Testis (tissue), 2 donors: ENCODE measurements around the gene EPB41L1.

Experiments
- POLR2A ChIP-seq: fragments of 450-650 bp; IDR thresholded peaks from one replicate; pipeline ENCODE4 v1.6.1; 2017; ENCODE audit warnings: antibody characterized with exemption, mild to moderate bottlenecking, moderate library complexity
- TF ChIP-seq, protein P1 (sequence below), 3 experiments: fragments of 450-650 bp in 2 of 3; fragments of 200-600 bp in 1 of 3; sonication (generic) in 1 of 3; IDR thresholded peaks; one replicate each; pipeline ENCODE4 v1.5.1; 2016 to 2019; ENCODE audit warnings: antibody characterized with exemption in 3 of 3, mild to moderate bottlenecking in 2 of 3, moderate library complexity in 1 of 3

DNA sequence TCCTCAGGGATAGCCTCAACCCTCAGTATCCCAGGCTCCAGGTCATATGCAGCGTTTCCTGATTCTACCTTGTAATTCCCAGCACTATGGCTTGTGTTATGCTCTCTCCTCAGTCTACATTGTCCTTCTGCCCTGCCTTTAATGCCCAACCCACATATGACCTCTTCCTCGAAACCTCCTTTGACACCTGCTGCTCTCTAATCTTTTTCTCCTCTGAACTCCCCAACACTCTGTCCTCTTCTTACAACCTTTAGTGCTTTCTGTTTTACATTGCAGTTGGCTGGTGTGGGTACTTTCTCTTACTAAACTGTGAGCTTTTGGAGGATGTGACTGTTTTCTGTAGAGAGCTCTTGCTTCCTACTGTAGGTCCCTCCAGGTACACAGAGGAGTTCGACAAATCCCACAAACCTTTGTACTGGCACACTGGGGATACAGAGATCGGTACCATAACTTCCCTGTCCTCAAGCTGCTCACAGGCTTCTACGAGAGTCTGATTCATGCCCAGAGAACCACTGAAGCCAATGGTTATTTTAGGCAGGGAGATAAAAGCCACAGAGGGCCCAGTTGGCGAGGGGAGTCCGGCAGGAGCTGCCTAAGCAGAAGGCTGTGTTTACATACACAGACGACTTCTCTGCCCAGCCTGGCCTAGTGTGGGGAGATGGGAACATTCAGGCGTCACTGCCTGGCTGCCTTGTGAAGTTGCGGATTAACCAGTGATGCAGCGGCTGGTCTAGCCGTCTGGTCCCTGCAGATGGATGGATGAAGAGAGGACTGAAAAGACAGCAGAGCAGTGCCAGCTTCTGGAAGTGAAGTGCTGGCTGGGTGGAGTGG is 8.4 kb upstream of the EPB41L1 start:
- TF ChIP-seq, protein P1, sequence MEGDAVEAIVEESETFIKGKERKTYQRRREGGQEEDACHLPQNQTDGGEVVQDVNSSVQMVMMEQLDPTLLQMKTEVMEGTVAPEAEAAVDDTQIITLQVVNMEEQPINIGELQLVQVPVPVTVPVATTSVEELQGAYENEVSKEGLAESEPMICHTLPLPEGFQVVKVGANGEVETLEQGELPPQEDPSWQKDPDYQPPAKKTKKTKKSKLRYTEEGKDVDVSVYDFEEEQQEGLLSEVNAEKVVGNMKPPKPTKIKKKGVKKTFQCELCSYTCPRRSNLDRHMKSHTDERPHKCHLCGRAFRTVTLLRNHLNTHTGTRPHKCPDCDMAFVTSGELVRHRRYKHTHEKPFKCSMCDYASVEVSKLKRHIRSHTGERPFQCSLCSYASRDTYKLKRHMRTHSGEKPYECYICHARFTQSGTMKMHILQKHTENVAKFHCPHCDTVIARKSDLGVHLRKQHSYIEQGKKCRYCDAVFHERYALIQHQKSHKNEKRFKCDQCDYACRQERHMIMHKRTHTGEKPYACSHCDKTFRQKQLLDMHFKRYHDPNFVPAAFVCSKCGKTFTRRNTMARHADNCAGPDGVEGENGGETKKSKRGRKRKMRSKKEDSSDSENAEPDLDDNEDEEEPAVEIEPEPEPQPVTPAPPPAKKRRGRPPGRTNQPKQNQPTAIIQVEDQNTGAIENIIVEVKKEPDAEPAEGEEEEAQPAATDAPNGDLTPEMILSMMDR (IDR thresholded peaks at IDR 0.05): no peak
- no peak for TF ChIP-seq POLR2A
